ENCODE results near the gene TRIM8. TPM values are rescaled to one million over a fixed set of nuclear protein-coding genes. Genes with fewer than 3 reads are reported as not detected.

Gene TRIM8
- total RNA-seq, 2 donors from 2014 or later: 27.7 to 32.7 TPM

DNA sequence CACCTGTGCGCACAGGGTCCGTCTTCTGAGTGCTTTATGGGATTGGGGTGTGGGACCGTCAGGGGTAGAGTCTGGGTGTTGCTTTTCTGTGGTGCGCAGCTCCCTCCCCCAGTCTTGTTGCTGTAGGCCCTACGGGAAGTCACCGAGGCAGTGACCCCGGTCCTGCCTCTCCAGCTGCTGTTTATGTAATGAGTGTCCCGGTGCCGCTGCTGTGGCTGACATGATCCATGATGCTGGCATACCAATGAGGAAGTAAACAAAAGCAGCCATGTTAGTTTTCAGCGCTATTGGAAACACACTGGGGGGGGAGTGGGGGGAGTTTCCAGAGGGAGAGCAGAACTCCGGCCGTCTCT is 1.1 kb downstream of the TRIM8 start:
- TF ChIP-seq CTCF (conservative IDR thresholded peaks at IDR 0.05): no peak
- Histone ChIP-seq H3K4me3 (ENCODE audit: low read length) (peak overlapping the region; percentile 94), H3K27ac (ENCODE audit: low read depth, low read length) (peak overlapping the region; percentile 90), H3K36me3 (ENCODE audit: control insufficient read depth, insufficient read depth, low read length) (no peaks in the 10 kb centered on the region), H3K27me3 (ENCODE audit: control insufficient read depth, insufficient read depth, low read length, poor library complexity, severe bottlenecking) (no peaks in the 10 kb centered on the region), H3K9ac (ENCODE audit: extremely low read depth, low read length, poor library complexity, severe bottlenecking) (peak overlapping the region; percentile 94), H3K9me3 (ENCODE audit: control insufficient read depth, low read length) (no peaks in the 10 kb centered on the region), H3K4me1 (ENCODE audit: control insufficient read depth, insufficient read depth, low read length) (peaks cover 23% of the 10 kb centered on the region)
- Mint-ChIP-seq H3K27me3 (ENCODE audit: insufficient read depth) (no peaks in the 10 kb centered on the region), H3K4me1 (peaks cover 26% of the 10 kb centered on the region), H3K4me3 (peak overlapping the region; percentile 85), H3K27ac (peak overlapping the region; percentile 95), H3K36me3 (ENCODE audit: low read depth) (peaks cover 3% of the 10 kb centered on the region), H3K9me3 (no peaks in the 10 kb centered on the region)
- WGBS, 2 experiments (ENCODE audit: insufficient coverage in 1 of 2, insufficient read length in 1 of 2): 0% methylated on average over 6 to 12 of the region's 12 CpGs
- peak; percentile 77 for DNase-seq

- peaks cover 3% of the 10 kb centered on the region for H3K36me3 Mint-ChIP-seq (ENCODE audit: low read depth)
- no peak for TF ChIP-seq CTCF (conservative IDR thresholded peaks at IDR 0.05)
- peak overlapping the region; percentile 90 for H3K27ac ChIP-seq (ENCODE audit: low read depth, low read length)
- no peaks in the 10 kb centered on the region for H3K27me3 Mint-ChIP-seq (ENCODE audit: insufficient read depth)
- H3K9me3 Mint-ChIP-seq: no peaks in the 10 kb centered on the region
- peak overlapping the region; percentile 94 for H3K4me3 ChIP-seq (ENCODE audit: low read length)
- WGBS, 2 experiments (ENCODE audit: insufficient coverage in 1 of 2, insufficient read length in 1 of 2): 7% methylated on average over 29 of the region's 29 CpGs; no CpG with 5 or more reads in 1 of the 2 experiments
- H3K27ac Mint-ChIP-seq: peak overlapping the region; percentile 95
- H3K36me3 ChIP-seq (ENCODE audit: control insufficient read depth, insufficient read depth, low read length): no peaks in the 10 kb centered on the region
- H3K4me1 Mint-ChIP-seq: peaks cover 30% of the 10 kb centered on the region
- H3K4me1 ChIP-seq (ENCODE audit: control insufficient read depth, insufficient read depth, low read length): peaks cover 23% of the 10 kb centered on the region
- no peaks in the 10 kb centered on the region for H3K9me3 ChIP-seq (ENCODE audit: control insufficient read depth, low read length)
- no peaks in the 10 kb centered on the region for H3K27me3 ChIP-seq (ENCODE audit: control insufficient read depth, insufficient read depth, low read length, poor library complexity, severe bottlenecking)
- peak; percentile 79 for DNase-seq
- H3K9ac ChIP-seq (ENCODE audit: extremely low read depth, low read length, poor library complexity, severe bottlenecking): peak overlapping the region; percentile 94
- peak overlapping the region; percentile 85 for H3K4me3 Mint-ChIP-seq
Measured at GRCh38 chr10:102645741-102646609, 1.7 kb downstream of the TRIM8 start.

GRCh38 chr10:102646610-102647442 is 2.5 kb downstream of the TRIM8 start:
- whole genome bisulfite sequencing, 2 experiments (ENCODE audit: insufficient coverage in 1 of 2, insufficient read length in 1 of 2): 51 to 78% methylated on average over 3 to 18 of the region's 18 CpGs
- Mint-ChIP-seq H3K36me3 (ENCODE audit: low read depth) (peaks cover 3% of the 10 kb centered on the region), H3K4me1 (peaks cover 24% of the 10 kb centered on the region), H3K4me3 (peak overlapping the region; percentile 85), H3K27me3 (ENCODE audit: insufficient read depth) (no peaks in the 10 kb centered on the region), H3K27ac (peak overlapping the region; percentile 3), H3K9me3 (no peaks in the 10 kb centered on the region)
- Histone ChIP-seq H3K4me1 (ENCODE audit: control insufficient read depth, insufficient read depth, low read length) (peaks cover 23% of the 10 kb centered on the region), H3K9me3 (ENCODE audit: control insufficient read depth, low read length) (no peaks in the 10 kb centered on the region), H3K4me3 (ENCODE audit: low read length) (peak overlapping the region; percentile 94), H3K27ac (ENCODE audit: low read depth, low read length) (peak overlapping the region; percentile 90), H3K27me3 (ENCODE audit: control insufficient read depth, insufficient read depth, low read length, poor library complexity, severe bottlenecking) (no peaks in the 10 kb centered on the region), H3K9ac (ENCODE audit: extremely low read depth, low read length, poor library complexity, severe bottlenecking) (peak overlapping the region; percentile 94), H3K36me3 (ENCODE audit: control insufficient read depth, insufficient read depth, low read length) (no peaks in the 10 kb centered on the region)
- DNase-seq: peak; percentile 46
- TF ChIP-seq CTCF (conservative IDR thresholded peaks at IDR 0.05): no peak

All from endodermal cell (in vitro differentiated cells).